Measurements from ENCODE around the gene RNF133. TPM values are rescaled to one million over a fixed set of nuclear protein-coding genes. Genes with fewer than 3 reads are reported as not detected.
"Not testable (repeated sequence)": the region's sequence is repeated elsewhere in the genome, so short reads cannot be mapped to it uniquely, and the experiment has no call there.

Gene RNF133
- total RNA-seq, 1 donor from 2014 or later: 0.26 TPM

DNA sequence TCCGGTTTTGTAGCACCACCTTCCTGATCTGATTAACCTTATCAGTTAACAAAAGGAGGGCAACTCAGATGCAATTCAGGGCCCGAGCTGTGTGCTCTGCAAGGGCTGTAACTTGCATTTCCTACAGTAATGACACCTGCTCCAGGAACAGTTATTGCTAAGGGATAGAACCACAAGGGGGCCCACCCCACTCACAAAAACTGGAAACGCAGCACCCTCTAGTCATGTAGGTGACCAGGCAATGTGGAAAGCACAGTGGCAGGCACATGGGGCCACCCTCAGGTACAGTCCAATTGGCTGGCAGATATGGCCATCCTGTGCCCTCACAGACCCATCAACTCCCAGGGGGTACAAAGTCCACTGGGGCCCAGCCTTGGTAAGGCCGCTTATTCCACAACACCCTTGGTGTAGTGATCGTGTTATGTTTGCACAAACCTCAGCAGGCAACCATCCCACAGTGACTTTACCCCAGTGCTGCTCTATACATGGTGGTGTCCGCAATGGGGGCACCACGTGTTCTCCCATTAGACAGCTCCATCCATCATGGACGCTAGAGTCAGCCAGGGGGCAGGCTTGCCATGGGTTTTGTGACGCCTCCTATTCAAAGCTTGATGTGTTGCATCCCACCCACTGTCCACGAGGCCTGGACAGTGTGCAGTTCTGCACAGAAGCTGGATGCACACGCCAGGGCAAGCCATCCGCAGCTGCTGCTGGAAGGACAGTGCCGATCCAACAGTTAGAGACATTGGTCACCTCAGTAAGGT is 9.4 kb downstream of the RNF133 start:
- DNase-seq (ENCODE audit: low read depth) (no peak), FAIRE-seq (no peak)
- Histone ChIP-seq H3K36me3 (ENCODE audit: control insufficient read depth, insufficient read depth, low read length) (no peaks in the 10 kb centered on the region), H3K4me3 (ENCODE audit: low read depth, low read length) (no peak overlapping the region), H3K27me3 (ENCODE audit: control insufficient read depth, insufficient read depth, low read length) (no peaks in the 10 kb centered on the region)
- TF ChIP-seq, protein P1, sequence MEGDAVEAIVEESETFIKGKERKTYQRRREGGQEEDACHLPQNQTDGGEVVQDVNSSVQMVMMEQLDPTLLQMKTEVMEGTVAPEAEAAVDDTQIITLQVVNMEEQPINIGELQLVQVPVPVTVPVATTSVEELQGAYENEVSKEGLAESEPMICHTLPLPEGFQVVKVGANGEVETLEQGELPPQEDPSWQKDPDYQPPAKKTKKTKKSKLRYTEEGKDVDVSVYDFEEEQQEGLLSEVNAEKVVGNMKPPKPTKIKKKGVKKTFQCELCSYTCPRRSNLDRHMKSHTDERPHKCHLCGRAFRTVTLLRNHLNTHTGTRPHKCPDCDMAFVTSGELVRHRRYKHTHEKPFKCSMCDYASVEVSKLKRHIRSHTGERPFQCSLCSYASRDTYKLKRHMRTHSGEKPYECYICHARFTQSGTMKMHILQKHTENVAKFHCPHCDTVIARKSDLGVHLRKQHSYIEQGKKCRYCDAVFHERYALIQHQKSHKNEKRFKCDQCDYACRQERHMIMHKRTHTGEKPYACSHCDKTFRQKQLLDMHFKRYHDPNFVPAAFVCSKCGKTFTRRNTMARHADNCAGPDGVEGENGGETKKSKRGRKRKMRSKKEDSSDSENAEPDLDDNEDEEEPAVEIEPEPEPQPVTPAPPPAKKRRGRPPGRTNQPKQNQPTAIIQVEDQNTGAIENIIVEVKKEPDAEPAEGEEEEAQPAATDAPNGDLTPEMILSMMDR (IDR thresholded peaks at IDR 0.05; ENCODE audit: insufficient read depth, low read length, severe bottlenecking): no peak

GRCh38 chr7:122688400-122688998 is 10.4 kb downstream of the RNF133 start:
- no peak overlapping the region for H3K4me3 ChIP-seq (ENCODE audit: low read depth, low read length)
- DNase-seq (ENCODE audit: low read depth) (no peak), FAIRE-seq (no peak)
- no peaks in the 10 kb centered on the region for H3K36me3 ChIP-seq (ENCODE audit: control insufficient read depth, insufficient read depth, low read length)
- no peaks in the 10 kb centered on the region for H3K27me3 ChIP-seq (ENCODE audit: control insufficient read depth, insufficient read depth, low read length)
- TF ChIP-seq, protein P1 (IDR thresholded peaks at IDR 0.05; ENCODE audit: insufficient read depth, low read length, severe bottlenecking): no peak

GRCh38 chr7:122686360-122686878 is 12.5 kb downstream of the RNF133 start:
- no peak for FAIRE-seq
- TF ChIP-seq, protein P1 (IDR thresholded peaks at IDR 0.05; ENCODE audit: insufficient read depth, low read length, severe bottlenecking): no peak
- no peak for DNase-seq (ENCODE audit: low read depth)
- no peaks in the 10 kb centered on the region for H3K27me3 ChIP-seq (ENCODE audit: control insufficient read depth, insufficient read depth, low read length)
- no peaks in the 10 kb centered on the region for H3K36me3 ChIP-seq (ENCODE audit: control insufficient read depth, insufficient read depth, low read length)
- no peak overlapping the region for H3K4me3 ChIP-seq (ENCODE audit: low read depth, low read length)

- no peaks in the 10 kb centered on the region for H3K27me3 ChIP-seq (ENCODE audit: control insufficient read depth, insufficient read depth, low read length)
- H3K4me3 ChIP-seq (ENCODE audit: low read depth, low read length): no peak overlapping the region
- H3K36me3 ChIP-seq (ENCODE audit: control insufficient read depth, insufficient read depth, low read length): no peaks in the 10 kb centered on the region
- TF ChIP-seq, protein P1 (IDR thresholded peaks at IDR 0.05; ENCODE audit: insufficient read depth, low read length, severe bottlenecking): no peak
- FAIRE-seq: no peak
- no peak for DNase-seq (ENCODE audit: low read depth)
Observed at GRCh38 chr7:122684504-122684903, 14.4 kb downstream of the RNF133 start.

DNA sequence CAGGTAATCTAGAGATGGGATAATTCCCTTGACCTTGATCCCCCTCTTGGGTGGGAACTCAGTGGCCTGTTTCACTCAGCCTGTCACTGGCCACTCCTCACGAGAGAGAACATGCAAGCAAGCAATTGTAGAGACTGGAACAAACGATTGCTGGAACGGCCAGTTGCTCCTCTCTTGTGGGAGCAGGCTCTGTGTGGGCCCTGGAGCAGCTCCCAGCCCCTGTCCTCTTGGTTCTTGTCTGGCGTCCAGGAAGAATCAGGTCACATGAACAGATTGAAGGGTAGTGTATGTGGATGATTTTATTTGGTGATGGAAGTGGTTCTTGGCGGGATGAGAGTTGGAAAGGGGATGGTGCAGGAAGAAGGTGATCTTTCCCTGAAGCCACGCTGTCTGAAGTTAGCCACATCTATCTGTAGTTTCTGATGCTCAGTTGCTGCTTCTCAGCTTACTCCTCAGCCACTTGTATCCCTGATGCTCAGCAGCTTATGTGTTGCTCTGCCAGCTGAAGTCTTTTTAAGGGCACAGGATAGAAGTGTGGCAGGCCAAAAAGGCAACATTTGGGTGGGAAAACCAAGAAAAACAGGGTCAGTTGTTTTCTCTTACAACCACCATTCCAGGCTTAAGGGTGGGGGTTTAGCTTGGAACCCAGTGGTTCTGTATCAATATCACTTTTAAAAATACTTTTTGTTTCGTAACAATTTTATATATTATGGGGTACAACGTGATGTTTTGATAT is 15.9 kb downstream of the RNF133 start:
- DNase-seq (ENCODE audit: low read depth): no peak
- Histone ChIP-seq H3K36me3 (ENCODE audit: control insufficient read depth, insufficient read depth, low read length) (no peaks in the 10 kb centered on the region), H3K4me3 (ENCODE audit: low read depth, low read length) (no peak overlapping the region), H3K27me3 (ENCODE audit: control insufficient read depth, insufficient read depth, low read length) (no peaks in the 10 kb centered on the region)
- no peak for FAIRE-seq
- TF ChIP-seq, protein P1 (IDR thresholded peaks at IDR 0.05; ENCODE audit: insufficient read depth, low read length, severe bottlenecking): no peak

DNA sequence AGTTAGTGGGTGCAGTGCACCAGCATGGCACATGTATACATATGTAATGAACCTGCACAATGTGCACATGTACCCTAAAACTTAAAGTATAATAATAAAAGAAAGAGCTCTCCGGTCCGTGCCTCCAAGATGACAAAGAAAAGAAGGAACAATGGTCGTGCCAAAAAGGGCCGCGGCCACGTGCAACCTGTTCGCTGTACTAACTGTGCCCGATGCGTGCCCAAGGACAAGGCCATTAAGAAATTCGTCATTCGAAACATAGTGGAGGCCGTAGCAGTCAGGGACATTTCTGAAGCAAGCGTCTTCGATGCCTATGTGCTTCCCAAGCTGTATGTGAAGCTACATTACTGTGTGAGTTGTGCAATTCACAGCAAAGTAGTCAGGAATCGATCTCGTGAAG is 17.7 kb downstream of the RNF133 start:
- not testable (repeated sequence) for FAIRE-seq; DNase-seq (ENCODE audit: low read depth); H3K27me3 ChIP-seq (ENCODE audit: control insufficient read depth, insufficient read depth, low read length); H3K36me3 ChIP-seq (ENCODE audit: control insufficient read depth, insufficient read depth, low read length); H3K4me3 ChIP-seq (ENCODE audit: low read depth, low read length)

All from bronchial epithelial cell (primary cell).